GM12875 (cell line): Measurements from ENCODE around the gene DNAH17.

Experiments
- H3K4me3 ChIP-seq: one replicate; pipeline ENCODE4 v1.5.1; 2011; ENCODE audit warnings: low read depth, low read length, control low read depth
- TF ChIP-seq, protein P1 (sequence below): IDR thresholded peaks from 2 replicates; pipeline ENCODE4 v1.5.1; 2011; ENCODE audit warnings: low read depth, mild to moderate bottlenecking, control low read depth, inconsistent platforms, low read length, moderate library complexity, borderline replicate concordance; ENCODE audit not compliant: insufficient read depth

DNAH17 gene

DNA sequence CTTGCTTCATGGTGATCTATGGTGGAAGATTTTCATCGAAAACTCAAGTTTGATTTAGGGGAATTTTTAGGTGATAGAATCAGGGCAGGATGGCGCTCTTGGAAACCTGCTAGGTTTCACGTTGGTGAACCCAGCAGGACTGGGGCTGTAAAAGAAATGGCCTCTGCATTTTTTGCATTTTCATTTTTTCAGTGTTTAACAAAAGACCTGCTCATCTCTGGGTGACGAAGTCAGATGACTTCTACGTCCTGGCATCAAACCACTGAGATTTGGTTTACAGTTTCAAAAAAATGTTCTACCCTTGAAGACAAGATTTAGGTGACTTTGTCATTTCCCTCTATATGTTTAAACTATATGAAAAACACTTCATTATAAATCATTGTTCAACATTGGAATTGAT lies 196.8 kb downstream of the DNAH17 start:
- H3K4me3 ChIP-seq, result no peak overlapping the region
- TF ChIP-seq, protein P1, sequence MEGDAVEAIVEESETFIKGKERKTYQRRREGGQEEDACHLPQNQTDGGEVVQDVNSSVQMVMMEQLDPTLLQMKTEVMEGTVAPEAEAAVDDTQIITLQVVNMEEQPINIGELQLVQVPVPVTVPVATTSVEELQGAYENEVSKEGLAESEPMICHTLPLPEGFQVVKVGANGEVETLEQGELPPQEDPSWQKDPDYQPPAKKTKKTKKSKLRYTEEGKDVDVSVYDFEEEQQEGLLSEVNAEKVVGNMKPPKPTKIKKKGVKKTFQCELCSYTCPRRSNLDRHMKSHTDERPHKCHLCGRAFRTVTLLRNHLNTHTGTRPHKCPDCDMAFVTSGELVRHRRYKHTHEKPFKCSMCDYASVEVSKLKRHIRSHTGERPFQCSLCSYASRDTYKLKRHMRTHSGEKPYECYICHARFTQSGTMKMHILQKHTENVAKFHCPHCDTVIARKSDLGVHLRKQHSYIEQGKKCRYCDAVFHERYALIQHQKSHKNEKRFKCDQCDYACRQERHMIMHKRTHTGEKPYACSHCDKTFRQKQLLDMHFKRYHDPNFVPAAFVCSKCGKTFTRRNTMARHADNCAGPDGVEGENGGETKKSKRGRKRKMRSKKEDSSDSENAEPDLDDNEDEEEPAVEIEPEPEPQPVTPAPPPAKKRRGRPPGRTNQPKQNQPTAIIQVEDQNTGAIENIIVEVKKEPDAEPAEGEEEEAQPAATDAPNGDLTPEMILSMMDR, result no peak

DNA sequence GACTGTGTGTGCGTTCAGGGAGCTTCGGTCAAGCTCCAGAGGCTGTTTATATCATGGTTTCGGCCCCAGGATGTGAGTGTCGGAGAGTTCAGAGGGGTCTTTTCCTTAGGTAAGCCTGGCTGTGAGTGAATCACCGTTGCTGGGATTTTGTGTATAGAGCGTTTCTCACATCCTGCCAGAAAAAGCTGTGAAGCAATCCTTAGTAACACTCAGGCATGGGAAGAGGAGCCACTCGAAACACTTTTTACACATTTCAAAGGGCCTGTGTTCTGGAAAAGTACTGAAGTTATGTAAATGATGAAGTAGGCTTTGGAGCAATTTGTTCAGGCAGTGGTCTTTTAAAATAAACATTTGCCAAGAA lies 198.1 kb downstream of the DNAH17 start:
- TF ChIP-seq, protein P1, result no peak
- H3K4me3 ChIP-seq, result peak overlapping the region; percentile 86

DNA sequence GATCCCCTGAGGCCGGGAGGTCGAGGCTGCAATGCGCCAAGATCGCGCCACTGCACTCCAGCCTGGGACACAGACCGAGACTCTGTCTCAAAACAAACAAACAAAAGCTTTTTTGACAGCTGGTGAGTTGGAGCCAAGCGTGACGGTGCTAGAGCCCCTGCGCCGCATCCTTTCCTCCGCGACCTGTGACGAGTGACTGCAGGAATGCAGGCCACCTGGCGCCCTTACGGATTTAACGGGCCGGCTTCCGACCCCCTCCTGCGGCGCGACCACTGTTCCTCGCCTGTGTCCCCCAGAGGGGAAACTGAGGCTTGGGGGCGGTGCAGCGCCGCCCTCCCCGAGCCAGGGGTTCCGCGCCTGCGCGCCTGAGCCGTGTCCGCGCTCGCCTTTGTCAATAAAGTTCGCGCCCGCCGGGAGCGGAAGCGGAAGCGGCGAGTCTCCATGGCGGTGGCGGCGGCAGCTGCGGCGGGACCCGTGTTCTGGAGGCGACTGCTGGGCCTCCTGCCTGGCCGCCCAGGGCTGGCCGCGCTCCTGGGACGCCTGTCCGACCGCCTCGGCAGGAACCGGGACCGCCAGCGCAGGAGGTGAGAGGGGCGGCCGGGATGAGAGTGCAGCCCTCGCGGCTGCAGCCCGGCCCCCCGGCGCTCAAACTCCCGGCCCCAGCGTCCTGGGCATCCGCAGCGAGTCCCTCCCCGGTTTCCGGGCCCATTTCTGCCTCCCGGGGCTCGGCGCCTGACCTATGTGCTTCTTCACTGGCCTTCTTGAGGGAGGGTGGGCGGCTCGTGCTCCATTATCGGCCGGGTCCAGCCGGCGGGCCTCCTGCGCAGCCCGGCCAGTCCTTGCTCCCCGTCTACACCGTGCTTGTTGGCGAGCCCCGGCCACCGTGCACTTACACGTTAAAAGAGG lies 198.7 kb downstream of the DNAH17 start, which contains the start of gene PGS1:
Gene PGS1 (plus strand): TSS at position 425 of the 906 bp plus-strand sequence. CDS start 17 bp downstream, at position 442.
- peak within 1 kb of the TSS; percentile 86 for H3K4me3 ChIP-seq
- TF ChIP-seq, protein P1, result no peak

DNA sequence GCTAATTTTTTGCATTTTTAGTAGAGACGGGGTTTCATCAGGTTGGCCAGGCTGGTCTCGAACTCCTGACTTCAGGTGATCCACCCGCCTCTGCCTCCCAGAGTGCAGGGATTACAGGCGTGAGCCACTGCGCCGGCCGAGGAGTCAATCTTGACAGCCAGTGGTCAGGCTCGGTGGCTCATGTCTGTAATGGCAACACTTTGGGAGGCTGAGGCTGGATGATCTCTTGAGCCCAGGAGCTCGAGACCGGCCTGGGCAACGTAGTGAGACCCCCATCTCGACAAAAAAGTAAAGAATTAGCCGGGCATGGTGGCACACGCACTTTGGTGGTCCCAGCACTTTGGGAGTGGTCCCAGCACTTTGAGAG lies 199.4 kb downstream of the DNAH17 start:
- TF ChIP-seq, protein P1, result no peak

DNA sequence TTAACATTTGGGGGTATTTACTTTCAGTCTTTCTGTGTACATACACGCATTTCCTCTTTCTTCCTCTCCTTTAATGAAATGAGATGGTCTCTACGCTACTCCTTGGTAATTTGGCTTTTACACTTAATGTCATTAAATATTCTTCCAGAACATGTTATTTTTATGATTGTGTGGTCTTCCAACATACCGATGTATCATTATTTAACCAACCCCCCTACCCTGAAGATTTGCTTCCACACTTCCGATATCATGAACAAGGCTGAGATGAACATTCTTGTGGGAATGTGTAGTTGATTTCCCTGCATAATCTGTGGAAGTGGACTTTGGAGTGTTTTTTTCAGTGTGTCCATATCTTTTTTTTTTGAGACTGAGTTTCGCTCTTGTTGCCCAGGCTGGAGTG lies 201.0 kb downstream of the DNAH17 start:
- no peak overlapping the region for H3K4me3 ChIP-seq

More for the DNA sequence above, 199.4 kb downstream of the DNAH17 start:
- H3K4me3 ChIP-seq, result peak overlapping the region; percentile 86

DNA sequence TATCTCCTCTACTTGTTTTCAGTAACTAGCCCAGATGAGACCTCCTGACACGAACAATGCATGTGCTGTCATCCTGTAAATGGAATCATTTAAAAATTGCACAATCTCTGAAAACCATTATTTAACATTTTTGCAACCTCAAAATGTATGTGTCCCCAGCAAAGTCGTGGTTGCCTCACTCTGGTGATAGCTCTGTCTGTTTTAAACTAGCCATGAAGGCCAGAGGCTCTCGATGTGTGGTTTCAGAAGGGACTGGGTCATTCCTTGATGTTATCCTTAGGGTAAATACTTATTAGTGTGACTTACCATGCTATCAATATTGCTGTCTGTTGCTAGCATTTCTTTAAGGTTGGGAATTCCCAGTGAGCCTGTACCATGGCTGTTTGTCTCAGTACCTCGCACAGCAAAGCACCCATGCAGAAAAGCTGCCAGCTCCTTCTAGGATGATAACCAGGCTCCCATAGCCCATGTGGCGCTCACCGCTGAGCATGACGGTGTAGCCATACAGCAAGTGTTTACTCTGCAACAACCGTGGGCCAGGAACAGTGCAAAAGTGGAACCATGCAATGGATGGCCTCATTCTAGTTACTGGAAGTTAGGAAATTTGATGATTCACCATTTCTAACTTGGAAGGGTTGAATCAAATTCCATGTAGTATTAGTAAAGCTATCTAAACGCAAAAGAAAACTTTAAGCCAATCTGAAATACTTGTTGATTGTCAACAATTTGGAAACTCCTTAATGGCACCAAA lies 201.6 kb downstream of the DNAH17 start:
- TF ChIP-seq, protein P1, result no peak
- H3K4me3 ChIP-seq, result no peak overlapping the region

More for the DNA sequence above, 201.0 kb downstream of the DNAH17 start:
- TF ChIP-seq, protein P1, result no peak
